K562 (cell line): Measurements from ENCODE around the gene LY6G6D. TPM values are rescaled to one million over a fixed set of nuclear protein-coding genes. Genes with fewer than 3 reads are reported as not detected.
A peak's percentile ranks its signal among the peaks of the same experiment; 100 is the strongest.

Experiments used
- ADNP ChIP-seq: fragments of 200-800 bp; sonication (Bioruptor generic); IDR thresholded peaks from 2 replicates; pipeline ENCODE4 v1.6.1; 2016; ENCODE audit warnings: missing genetic modification characterization, missing compliant biosample characterization
- ARHGAP35 ChIP-seq: fragments of 450-650 bp; IDR thresholded peaks from 2 replicates; pipeline ENCODE4 v1.6.1; 2018; ENCODE audit not compliant: partially characterized antibody
- BDP1 ChIP-seq: IDR thresholded peaks from 3 replicates; pipeline ENCODE4 v1.6.1; 2011; ENCODE audit not compliant: insufficient read length, insufficient read depth
- ETV1 ChIP-seq: fragments of 450-650 bp; conservative IDR thresholded peaks from 2 replicates; pipeline ENCODE4 v1.6.1; 2016; ENCODE audit warnings: missing genetic modification characterization, control low read depth, low read depth, missing compliant biosample characterization
- LCOR ChIP-seq: sonication (generic); formaldehyde crosslinking; IDR thresholded peaks from 2 replicates; pipeline ENCODE4 v1.8.0; 2022; ENCODE audit warnings: mild to moderate bottlenecking, missing genetic modification reagents
- NBN ChIP-seq: fragments of 450-650 bp; IDR thresholded peaks from 2 replicates; pipeline ENCODE4 v1.6.1; 2016; ENCODE audit warnings: low read depth, mild to moderate bottlenecking
- NCOA4 ChIP-seq: fragments of 450-650 bp; IDR thresholded peaks from 2 replicates; pipeline ENCODE4 v1.6.1; 2018; ENCODE audit warnings: mild to moderate bottlenecking; ENCODE audit not compliant: partially characterized antibody
- NR1H2 ChIP-seq: sonication (generic); formaldehyde crosslinking; IDR thresholded peaks from 2 replicates; pipeline ENCODE4 v1.4.0; 2020; ENCODE audit warnings: mild to moderate bottlenecking, missing genetic modification reagents
- PHB ChIP-seq: fragments of 250-450 bp; sonication (Bioruptor Pico); IDR thresholded peaks from 2 replicates; pipeline ENCODE4 v1.5.0; 2021
- SMAD3 ChIP-seq: fragments of 450-650 bp; formaldehyde crosslinking; conservative IDR thresholded peaks from 2 replicates; pipeline ENCODE4 v1.4.0; 2020; ENCODE audit warnings: mild to moderate bottlenecking
- STAT5B ChIP-seq: fragments of 250-450 bp; sonication (Bioruptor Pico); IDR thresholded peaks from 2 replicates; pipeline ENCODE4 v1.8.0; 2021; ENCODE audit warnings: mild to moderate bottlenecking, inconsistent platforms
- TOE1 ChIP-seq, 2 experiments: fragments of 450-650 bp in 1 of 2; sonication (generic) in 1 of 2; formaldehyde crosslinking in 1 of 2; IDR thresholded peaks; 2 replicates each; pipeline versions ENCODE4 v1.7.1 to v1.8.0; 2016 to 2022; ENCODE audit warnings: borderline replicate concordance in 2 of 2, mild to moderate bottlenecking in 2 of 2, antibody characterized with exemption in 1 of 2, inconsistent platforms in 1 of 2, low read depth in 1 of 2, missing genetic modification reagents in 1 of 2, moderate library complexity in 1 of 2
- TRIM28 ChIP-seq: fragments of 450-650 bp; IDR thresholded peaks from 2 replicates; pipeline ENCODE4 v1.6.1; 2017
- ZBTB17 ChIP-seq: fragments of 450-650 bp; formaldehyde crosslinking; IDR thresholded peaks from 2 replicates; pipeline ENCODE4 v1.4.0; 2020; ENCODE audit warnings: mild to moderate bottlenecking
- ZNF431 ChIP-seq: sonication (generic); formaldehyde crosslinking; IDR thresholded peaks from 2 replicates; pipeline ENCODE4 v1.8.0; 2022; ENCODE audit warnings: mild to moderate bottlenecking, missing genetic modification reagents
- ZNF830 ChIP-seq: fragments of 250-450 bp; sonication (Bioruptor Pico); IDR thresholded peaks from 2 replicates; pipeline ENCODE4 v1.5.0; 2021; ENCODE audit warnings: mild to moderate bottlenecking
- polyA plus RNA-seq, 8 experiments: library from polyadenylated mRNA; depleted of rRNA in 4 of 8; stranded (reverse) in 5 of 8; unstranded in 3 of 8; fragments of >200 nt; fragmentation: Nextera tagmentation in 2 of 8; fragmentation: Illumina TruSeq in 1 of 8; extraction: Ambion mirVana in 2 of 8; extraction: Trizol in 1 of 8; gene quantifications; 2 replicates each; pipeline versions ENCODE4 v1.2.1 to v1.2.3, GENCODE V29; 2011 to 2014; ENCODE audit warnings: inconsistent platforms in 1 of 8, missing spikeins in 1 of 8
- total RNA-seq, 7 experiments: library from RNA; depleted of rRNA in 6 of 7; stranded (reverse); fragments of >200 nt in 6 of 7; fragmentation: Illumina TruSeq in 2 of 7; extraction: Trizol in 2 of 7; gene quantifications; 2 replicates each; pipeline versions ENCODE4 v1.2.1 to v1.2.3, GENCODE V29; 2011 to 2021; ENCODE audit warnings: low replicate concordance in 1 of 7
- TF ChIP-seq, protein P1 (sequence below): fragments of 250-450 bp; sonication (Bioruptor Pico); IDR thresholded peaks from 2 replicates; pipeline ENCODE4 v1.5.0; 2020; ENCODE audit warnings: mild to moderate bottlenecking
- TF ChIP-seq, protein P2 (sequence below), 2 experiments: IDR thresholded peaks; 2 replicates each; pipeline ENCODE4 v1.6.1; 2011; ENCODE audit warnings: borderline replicate concordance in 1 of 2, control low read depth in 1 of 2, low read depth in 1 of 2, low read length in 1 of 2, mild to moderate bottlenecking in 1 of 2, mixed read lengths in 1 of 2, moderate library complexity in 1 of 2; ENCODE audit not compliant: insufficient read depth in 1 of 2, insufficient read length in 1 of 2, poor library complexity in 1 of 2, severe bottlenecking in 1 of 2; ENCODE audit errors: extremely low read depth in 1 of 2
- TF ChIP-seq, protein P3 (sequence below): fragments of 450-650 bp; IDR thresholded peaks from 2 replicates; pipeline ENCODE4 v1.6.1; 2018; ENCODE audit warnings: mild to moderate bottlenecking, low read depth; ENCODE audit not compliant: partially characterized antibody
- TF ChIP-seq, protein P4 (sequence below): fragments of 450-650 bp; formaldehyde crosslinking; IDR thresholded peaks from 2 replicates; pipeline ENCODE4 v1.4.0; 2020; ENCODE audit warnings: mild to moderate bottlenecking, moderate library complexity
- TF ChIP-seq, protein P5 (sequence below): sonication (generic); IDR thresholded peaks from 2 replicates; pipeline ENCODE4 v1.6.1; 2016

Gene LY6G6D
- total and polyA plus RNA-seq, 9 of the 15 experiments (the other 6 are each of a cell fraction or from before 2014, with no cell fraction given): 0.30 to 0.38 TPM; not detected in 7

DNA sequence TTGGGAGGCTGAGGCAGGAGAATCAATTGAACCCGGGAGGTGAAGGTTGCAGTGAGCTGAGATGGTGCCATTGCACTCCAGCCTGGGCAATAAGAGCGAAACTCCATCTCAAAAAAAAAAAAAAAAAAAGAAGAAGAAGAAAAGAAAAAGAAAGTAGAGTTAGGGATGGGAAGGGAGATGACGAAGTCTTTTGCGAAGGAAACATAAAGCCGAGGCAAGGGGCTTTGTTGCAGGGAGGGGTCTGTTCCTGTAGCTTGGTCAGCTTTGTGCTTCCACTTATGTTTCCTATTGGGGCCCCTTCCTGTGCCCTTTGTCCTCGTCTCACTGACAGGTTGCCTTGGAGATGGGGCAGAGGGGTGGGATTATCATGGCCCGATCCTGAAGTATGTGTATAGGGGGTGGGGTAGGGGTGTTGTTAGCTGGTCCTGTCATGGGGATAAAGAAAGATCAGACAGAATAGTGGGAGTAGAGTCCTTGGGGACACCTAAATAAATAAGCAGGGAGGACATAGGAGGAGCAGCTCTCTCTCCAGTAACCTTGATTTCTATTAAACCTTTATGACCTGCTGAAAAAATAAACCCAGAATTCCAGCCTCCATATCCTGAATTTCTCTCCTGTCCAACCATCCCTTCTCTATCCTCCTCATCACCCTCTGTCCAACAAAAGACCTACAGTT is 22.3 kb downstream of the LY6G6D start (continued):
- TF ChIP-seq LCOR (CRISPR knock-in tag) (no peak), SMAD3 (0 out of 2 replicates have a peak, but pooled peaks have one; percentile 40), ZNF431 (no peak), NR1H2 (CRISPR knock-in tag) (0 out of 2 replicates have a peak, but pooled peaks have one; percentile 78), TRIM28 (peak; percentile 54; the same call in 1 of the 2 replicates), NCOA4 (peak; percentile 78), BDP1 (no peak), ETV1 (tag) (peak; percentile 43; the same call in 1 of the 2 replicates), ADNP (tag) (no peak), TOE1 (IDR thresholded peaks at IDR 0.05; ENCODE audit: borderline replicate concordance) (no peak), TOE1 (CRISPR knock-in tag; IDR thresholded peaks at IDR 0.05; ENCODE audit: borderline replicate concordance, low read depth) (0 out of 2 replicates have a peak, but pooled peaks have one; percentile 51), STAT5B (CRISPR knock-in tag) (no peak), ZNF830 (CRISPR knock-in tag) (peak; percentile 89; the same call in 1 of the 2 replicates), NBN (no peak), ARHGAP35 (peak; percentile 68), PHB (CRISPR knock-in tag) (peak; percentile 88; the same call in 1 of the 2 replicates), ZBTB17 (0 out of 2 replicates have a peak, but pooled peaks have one; percentile 24)
- TF ChIP-seq, protein P1, sequence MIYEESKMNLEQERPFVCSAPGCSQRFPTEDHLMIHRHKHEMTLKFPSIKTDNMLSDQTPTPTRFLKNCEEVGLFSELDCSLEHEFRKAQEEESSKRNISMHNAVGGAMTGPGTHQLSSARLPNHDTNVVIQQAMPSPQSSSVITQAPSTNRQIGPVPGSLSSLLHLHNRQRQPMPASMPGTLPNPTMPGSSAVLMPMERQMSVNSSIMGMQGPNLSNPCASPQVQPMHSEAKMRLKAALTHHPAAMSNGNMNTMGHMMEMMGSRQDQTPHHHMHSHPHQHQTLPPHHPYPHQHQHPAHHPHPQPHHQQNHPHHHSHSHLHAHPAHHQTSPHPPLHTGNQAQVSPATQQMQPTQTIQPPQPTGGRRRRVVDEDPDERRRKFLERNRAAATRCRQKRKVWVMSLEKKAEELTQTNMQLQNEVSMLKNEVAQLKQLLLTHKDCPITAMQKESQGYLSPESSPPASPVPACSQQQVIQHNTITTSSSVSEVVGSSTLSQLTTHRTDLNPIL (CRISPR knock-in tag): peak; percentile 82; the same call in 1 of the 2 replicates
- TF ChIP-seq, protein P2, sequence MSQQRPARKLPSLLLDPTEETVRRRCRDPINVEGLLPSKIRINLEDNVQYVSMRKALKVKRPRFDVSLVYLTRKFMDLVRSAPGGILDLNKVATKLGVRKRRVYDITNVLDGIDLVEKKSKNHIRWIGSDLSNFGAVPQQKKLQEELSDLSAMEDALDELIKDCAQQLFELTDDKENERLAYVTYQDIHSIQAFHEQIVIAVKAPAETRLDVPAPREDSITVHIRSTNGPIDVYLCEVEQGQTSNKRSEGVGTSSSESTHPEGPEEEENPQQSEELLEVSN (IDR thresholded peaks at IDR 0.05; ENCODE audit: borderline replicate concordance in 1 of 2, extremely low read depth in 1 of 2, insufficient read depth in 1 of 2, insufficient read length in 1 of 2, low read depth in 1 of 2, low read length in 1 of 2, poor library complexity in 1 of 2, severe bottlenecking in 1 of 2): no peak
- TF ChIP-seq, protein P3, sequence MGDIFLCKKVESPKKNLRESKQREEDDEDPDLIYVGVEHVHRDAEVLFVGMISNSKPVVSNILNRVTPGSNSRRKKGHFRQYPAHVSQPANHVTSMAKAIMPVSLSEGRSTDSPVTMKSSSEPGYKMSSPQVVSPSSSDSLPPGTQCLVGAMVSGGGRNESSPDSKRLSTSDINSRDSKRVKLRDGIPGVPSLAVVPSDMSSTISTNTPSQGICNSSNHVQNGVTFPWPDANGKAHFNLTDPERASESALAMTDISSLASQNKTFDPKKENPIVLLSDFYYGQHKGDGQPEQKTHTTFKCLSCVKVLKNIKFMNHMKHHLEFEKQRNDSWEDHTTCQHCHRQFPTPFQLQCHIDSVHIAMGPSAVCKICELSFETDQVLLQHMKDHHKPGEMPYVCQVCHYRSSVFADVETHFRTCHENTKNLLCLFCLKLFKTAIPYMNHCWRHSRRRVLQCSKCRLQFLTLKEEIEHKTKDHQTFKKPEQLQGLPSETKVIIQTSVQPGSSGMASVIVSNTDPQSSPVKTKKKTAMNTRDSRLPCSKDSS: peak; percentile 35
- TF ChIP-seq, protein P4, sequence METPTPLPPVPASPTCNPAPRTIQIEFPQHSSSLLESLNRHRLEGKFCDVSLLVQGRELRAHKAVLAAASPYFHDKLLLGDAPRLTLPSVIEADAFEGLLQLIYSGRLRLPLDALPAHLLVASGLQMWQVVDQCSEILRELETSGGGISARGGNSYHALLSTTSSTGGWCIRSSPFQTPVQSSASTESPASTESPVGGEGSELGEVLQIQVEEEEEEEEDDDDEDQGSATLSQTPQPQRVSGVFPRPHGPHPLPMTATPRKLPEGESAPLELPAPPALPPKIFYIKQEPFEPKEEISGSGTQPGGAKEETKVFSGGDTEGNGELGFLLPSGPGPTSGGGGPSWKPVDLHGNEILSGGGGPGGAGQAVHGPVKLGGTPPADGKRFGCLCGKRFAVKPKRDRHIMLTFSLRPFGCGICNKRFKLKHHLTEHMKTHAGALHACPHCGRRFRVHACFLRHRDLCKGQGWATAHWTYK (CRISPR knock-in tag): peak; percentile 74; the same call in 1 of the 2 replicates
- TF ChIP-seq, protein P5, sequence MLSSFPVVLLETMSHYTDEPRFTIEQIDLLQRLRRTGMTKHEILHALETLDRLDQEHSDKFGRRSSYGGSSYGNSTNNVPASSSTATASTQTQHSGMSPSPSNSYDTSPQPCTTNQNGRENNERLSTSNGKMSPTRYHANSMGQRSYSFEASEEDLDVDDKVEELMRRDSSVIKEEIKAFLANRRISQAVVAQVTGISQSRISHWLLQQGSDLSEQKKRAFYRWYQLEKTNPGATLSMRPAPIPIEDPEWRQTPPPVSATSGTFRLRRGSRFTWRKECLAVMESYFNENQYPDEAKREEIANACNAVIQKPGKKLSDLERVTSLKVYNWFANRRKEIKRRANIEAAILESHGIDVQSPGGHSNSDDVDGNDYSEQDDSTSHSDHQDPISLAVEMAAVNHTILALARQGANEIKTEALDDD: no peak
